Thyroid gland (tissue), 4 donors: ENCODE results near the gene ARHGEF3.

Experiments
- CTCF ChIP-seq, 6 experiments: fragments of 200-600 bp in 3 of 6; fragments of 450-650 bp in 3 of 6; sonication (generic) in 3 of 6; IDR thresholded peaks; one replicate each; pipeline ENCODE4 v1.5.1; 2016 to 2019; ENCODE audit warnings: antibody characterized with exemption in 6 of 6, mild to moderate bottlenecking in 2 of 6, inconsistent platforms in 1 of 6, moderate library complexity in 1 of 6
- POLR2A ChIP-seq, 2 donors: fragments of 450-650 bp; IDR thresholded peaks; one replicate each; pipeline ENCODE4 v1.6.1; 2017; ENCODE audit warnings: antibody characterized with exemption in 2 of 2, mild to moderate bottlenecking in 2 of 2, moderate library complexity in 1 of 2

GRCh38 chr3:56819016-56819809 is 17.5 kb upstream of the ARHGEF3 start:
- no peak for TF ChIP-seq CTCF (IDR thresholded peaks at IDR 0.05)
- TF ChIP-seq POLR2A (IDR thresholded peaks at IDR 0.05), result no peak
